ENCODE measurements around the gene ARTN.

ARTN gene

GRCh38 chr1:43933386-43934100, at the start of gene ARTN:
ARTN (plus strand) TSS chr1:43933801; CDS start chr1:43935657, 1,856 bp downstream.
- DNase-seq, result no peak

GRCh38 chr1:43885279-43885801, 48.3 kb upstream of the ARTN start:
- DNase-seq, result no peak

GRCh38 chr1:43887748-43888147, 45.9 kb upstream of the ARTN start:
- no peak for DNase-seq

- no peak for DNase-seq
Observed at GRCh38 chr1:43890815-43891214, 42.8 kb upstream of the ARTN start.

- no peak for DNase-seq
Observed at GRCh38 chr1:43893006-43893405, 40.6 kb upstream of the ARTN start.

- no peak for DNase-seq
Observed at GRCh38 chr1:43898981-43899380, 34.6 kb upstream of the ARTN start.

GRCh38 chr1:43900386-43900785, 33.2 kb upstream of the ARTN start:
- no peak for DNase-seq

- DNase-seq, result no peak
Observed at GRCh38 chr1:43901196-43901961, 32.2 kb upstream of the ARTN start.

- DNase-seq, result no peak
Observed at GRCh38 chr1:43902058-43902831, 31.4 kb upstream of the ARTN start.

- DNase-seq, result no peak
Observed at GRCh38 chr1:43904660-43905551, 28.7 kb upstream of the ARTN start.

GRCh38 chr1:43908226-43908625, 25.4 kb upstream of the ARTN start:
- DNase-seq, result no peak

- DNase-seq, result no peak
Observed at GRCh38 chr1:43908858-43909257, 24.7 kb upstream of the ARTN start.

GRCh38 chr1:43910343-43910742, 23.3 kb upstream of the ARTN start:
- DNase-seq, result no peak

- no peak for DNase-seq
Observed at GRCh38 chr1:43912607-43913006, 21.0 kb upstream of the ARTN start.

- DNase-seq, result no peak
Observed at GRCh38 chr1:43913051-43913501, 20.5 kb upstream of the ARTN start.

GRCh38 chr1:43913666-43914360, 19.8 kb upstream of the ARTN start:
- no peak for DNase-seq

- no peak for DNase-seq
Observed at GRCh38 chr1:43914576-43915525, 18.8 kb upstream of the ARTN start.

- DNase-seq, result no peak
Observed at GRCh38 chr1:43919906-43920305, 13.7 kb upstream of the ARTN start.

GRCh38 chr1:43921022-43921421, 12.6 kb upstream of the ARTN start:
- no peak for DNase-seq

- no peak for DNase-seq
Observed at GRCh38 chr1:43924516-43924915, 9.1 kb upstream of the ARTN start.

Data from COR-L47 (cell line).